GM12878 (cell line): Measurements from ENCODE around the gene CDC14B.

Experiments
- POLR2A ChIP-seq: IDR thresholded peaks from 2 replicates; pipeline ENCODE4 v1.6.1; 2011; ENCODE audit warnings: low read depth, mild to moderate bottlenecking, low read length
- SIN3A ChIP-seq: IDR thresholded peaks from 2 replicates; pipeline ENCODE4 v1.6.1; 2012; ENCODE audit warnings: low read depth, low read length, improper control_type of control experiment
- SUZ12 ChIP-seq: fragments of 200-600 bp; sonication (generic); IDR thresholded peaks from one replicate; pipeline ENCODE4 v1.6.1; 2018; ENCODE audit warnings: antibody characterized with exemption, mild to moderate bottlenecking; ENCODE audit not compliant: unreplicated experiment

DNA sequence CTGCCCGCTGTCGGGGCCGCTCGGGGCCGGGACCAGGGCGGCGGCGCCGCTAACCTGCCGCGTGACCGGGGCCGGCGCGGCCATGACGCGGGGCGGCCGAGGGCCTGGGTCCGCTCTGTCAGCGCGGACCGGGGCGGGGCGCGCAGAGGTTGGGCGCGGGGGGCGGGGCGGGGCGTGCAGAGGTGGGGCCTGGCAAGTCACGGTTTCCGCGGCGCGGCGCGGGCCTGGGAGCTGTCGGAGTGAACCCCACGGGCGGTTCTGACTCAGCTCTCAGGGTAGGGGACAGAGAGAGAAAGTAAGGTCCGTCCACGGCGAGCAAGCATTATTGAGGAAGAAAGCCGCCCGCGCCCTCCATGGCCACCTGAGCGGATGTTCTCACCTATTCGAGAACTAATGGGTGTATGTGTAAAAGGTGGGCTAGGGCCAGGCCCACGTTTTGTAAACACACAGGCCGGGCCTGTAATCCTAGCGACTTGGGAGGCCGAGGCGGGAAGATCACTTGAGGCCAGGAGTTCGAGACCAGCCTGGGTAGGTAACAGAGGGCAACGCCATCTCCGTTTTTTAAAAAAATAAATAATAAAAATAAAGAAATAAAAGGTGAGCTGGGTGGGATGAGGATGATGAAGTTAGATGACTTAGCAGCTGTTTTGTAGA is 35.7 kb upstream of the CDC14B start, which contains the start of gene PRXL2C:
- no peak; the same call in 1 of the 2 replicates for TF ChIP-seq POLR2A
- TF ChIP-seq SIN3A, result no peak
- no peak for TF ChIP-seq SUZ12
